Spleen (tissue), 11 donors: Measurements from ENCODE around the gene CAPN10. TPM values are rescaled to one million over a fixed set of nuclear protein-coding genes. Genes with fewer than 3 reads are reported as not detected.
"Not testable (repeated sequence)": the region's sequence is repeated elsewhere in the genome, so short reads cannot be mapped to it uniquely, and the experiment has no call there.

ENCODE experiments used
- DNase-seq: peaks from one replicate; pipeline ENCODE4 v3.0.0-alpha.2; 2020
- H3K27ac ChIP-seq, 8 donors: fragments of 200-600 bp; sonication (generic) in 7 of 8; 1 replicate in 4 of 8; 2 replicates in 4 of 8; pipeline versions ENCODE4 v1.5.0 to v1.8.0; 2016 to 2021; ENCODE audit warnings: inconsistent platforms in 4 of 8, mild to moderate bottlenecking in 4 of 8, moderate library complexity in 1 of 8
- H3K27me3 ChIP-seq, 7 donors: fragments of 200-600 bp; sonication (generic) in 6 of 7; replicated peaks in 1 of 7; 1 replicate in 4 of 7; 2 replicates in 3 of 7; pipeline versions ENCODE4 v1.5.0 to v1.8.0; 2016 to 2021; ENCODE audit warnings: inconsistent platforms in 3 of 7, mild to moderate bottlenecking in 1 of 7
- H3K36me3 ChIP-seq, 6 donors: fragments of 200-600 bp; sonication (generic) in 5 of 6; 1 replicate in 4 of 6; 2 replicates in 2 of 6; pipeline versions ENCODE4 v1.5.0 to v1.8.0; 2016 to 2021; ENCODE audit warnings: inconsistent platforms in 2 of 6
- H3K4me1 ChIP-seq, 6 donors: fragments of 200-600 bp; sonication (generic) in 5 of 6; 1 replicate in 3 of 6; 2 replicates in 3 of 6; pipeline versions ENCODE4 v1.5.0 to v1.8.0; 2016 to 2021; ENCODE audit warnings: inconsistent platforms in 3 of 6
- H3K4me3 ChIP-seq, 8 donors: fragments of 200-600 bp; sonication (generic) in 7 of 8; 1 replicate in 4 of 8; 2 replicates in 4 of 8; pipeline versions ENCODE4 v1.5.0 to v1.8.0; 2016 to 2021; ENCODE audit warnings: inconsistent platforms in 4 of 8, mild to moderate bottlenecking in 4 of 8, moderate library complexity in 2 of 8
- H3K9me3 ChIP-seq, 8 donors: fragments of 200-600 bp; sonication (generic) in 7 of 8; 1 replicate in 4 of 8; 2 replicates in 4 of 8; pipeline versions ENCODE4 v1.5.0 to v1.8.0; 2016 to 2021; ENCODE audit warnings: inconsistent platforms in 4 of 8
- CTCF ChIP-seq, 11 experiments: fragments of 200-600 bp in 7 of 11; fragments of 450-650 bp in 4 of 11; sonication (generic) in 4 of 11; IDR thresholded peaks in 8 of 11; conservative IDR thresholded peaks in 3 of 11; 1 replicate in 7 of 11; 2 replicates in 4 of 11; pipeline versions ENCODE4 v1.4.0 to v1.8.0; 2016 to 2021; ENCODE audit warnings: antibody characterized with exemption in 11 of 11, inconsistent platforms in 4 of 11, mild to moderate bottlenecking in 1 of 11
- POLR2A ChIP-seq, 3 donors: fragments of 450-650 bp; IDR thresholded peaks; one replicate each; pipeline ENCODE4 v1.5.1; 2017; ENCODE audit warnings: antibody characterized with exemption in 3 of 3, mild to moderate bottlenecking in 1 of 3
- POLR2AphosphoS5 ChIP-seq, 3 donors: sonication (generic); formaldehyde crosslinking; IDR thresholded peaks; one replicate each; pipeline ENCODE4 v1.5.1; 2017; ENCODE audit warnings: antibody characterized with exemption in 3 of 3
- WGBS, 5 donors: extraction: QIAGEN DNeasy Blood & Tissue Kit in 3 of 5; methylation state at CpG; one replicate each; pipeline versions ENCODE4 v1.1.5 to v1.1.7; 2013 to 2018; 5-methylcytosine and 5-hydroxymethylcytosine counted together
- intact Hi-C: fragments of 100-400 bp; cut with DNase I; formaldehyde crosslinking; loops from one replicate; pipeline ENCODE4 v1.15.0; 2023; ENCODE audit warnings: low total_unique reads
- polyA plus RNA-seq, 3 donors: library from polyadenylated mRNA; stranded (reverse); fragments of 200-250 nt; gene quantifications; one replicate each; pipeline ENCODE4 v1.2.1, GENCODE V29; 2013
- total RNA-seq, 7 donors: library from RNA; depleted of rRNA in 3 of 7; stranded (reverse); fragments of >200 nt in 3 of 7; fragmentation: NEBNext Ultra II Directional in 4 of 7; extraction: Animal tissue kit (Norgen Biotek cat#: 25700) in 4 of 7; gene quantifications; one replicate each; pipeline versions ENCODE4 v1.1.0 to v1.2.1, GENCODE V29; 2016 to 2021
- donor health status: healthy with polysubstance abuse.
- donor health status: DM: no; HTN: no; CAD: no; lungs with moderate emphysema.
- donor health status: DM: no; HTN: no; CAD: no.
- donor health status: Bipolar disorder and iron deficiency.
- donor health status: healthy.
- donor health status: DM: no; HTN: no; CAD: no.
- donor health status: DM: yes; HTN: yes; CAD: no.

CAPN10 gene
- total and polyA plus RNA-seq, 10 donors, result 34.7 to 83.1 (median 60.5) TPM

GRCh38 chr2:240614391-240614790 is 27.9 kb downstream of the CAPN10 start:
- DNase-seq, result peak; percentile 48
- Histone ChIP-seq H3K36me3 (peaks cover 0 to 28% (median 0%) of the 10 kb centered on the region in 6 donors), H3K9me3 (peaks cover 0 to 15% (median 10%) of the 10 kb centered on the region in 8 donors), H3K4me1 (peaks cover 0 to 23% (median 12%) of the 10 kb centered on the region in 6 donors), H3K27me3 (no peaks in the 10 kb centered on the region), H3K4me3 (no peak overlapping the region), H3K27ac (no peak overlapping the region)
- intact Hi-C loops, result no loop called here
- TF ChIP-seq POLR2AphosphoS5 (IDR thresholded peaks at IDR 0.05) (no peak), POLR2A (IDR thresholded peaks at IDR 0.05) (no peak), CTCF (IDR thresholded peaks at IDR 0.05 in 8 of 11, conservative IDR thresholded peaks at IDR 0.05 in 3 of 11) (no peak)
- WGBS, 5 donors, result 96 to 98% (median 96%) methylated on average over 9 of the region's 9 CpGs

GRCh38 chr2:240615396-240615795 is 28.9 kb downstream of the CAPN10 start:
- Histone ChIP-seq H3K4me3 (no peak overlapping the region), H3K9me3 (peaks cover 0 to 15% (median 10%) of the 10 kb centered on the region in 8 donors), H3K36me3 (peaks cover 0 to 34% (median 0%) of the 10 kb centered on the region in 6 donors), H3K4me1 (peaks cover 0 to 33% (median 21%) of the 10 kb centered on the region in 6 donors), H3K27ac (no peak overlapping the region), H3K27me3 (no peaks in the 10 kb centered on the region)
- intact Hi-C loops, result no loop called here
- DNase-seq, result no peak
- TF ChIP-seq POLR2AphosphoS5 (IDR thresholded peaks at IDR 0.05) (no peak), CTCF (IDR thresholded peaks at IDR 0.05 in 8 of 11, conservative IDR thresholded peaks at IDR 0.05 in 3 of 11) (no peak), POLR2A (IDR thresholded peaks at IDR 0.05) (no peak)
- WGBS, 5 donors, result 75 to 93% (median 83%) methylated on average over 2 of the region's 2 CpGs

- DNase-seq, result peak; percentile 69
- WGBS, 5 donors, result 84 to 91% (median 87%) methylated on average over 19 to 20 of the region's 20 CpGs
These were observed 29.4 kb downstream of the CAPN10 start for GRCh38 chr2:240615820-240616547.

GRCh38 chr2:240616860-240617666 is 30.5 kb downstream of the CAPN10 start:
- DNase-seq, H3K27ac ChIP-seq, intact Hi-C loops, H3K27me3 ChIP-seq, H3K4me3 ChIP-seq: not testable (repeated sequence)
- WGBS, 5 donors, result 76 to 100% (median 84%) methylated on average over 2 to 5 of the region's 5 CpGs
- Histone ChIP-seq H3K9me3 (peaks cover 0 to 15% (median 10%) of the 10 kb centered on the region in 8 donors), H3K4me1 (peaks cover under 1 to 42% (median 37%) of the 10 kb centered on the region in 6 donors), H3K36me3 (peaks cover 0 to 28% (median 0%) of the 10 kb centered on the region in 6 donors)

More at GRCh38 chr2:240615820-240616547, 29.4 kb downstream of the CAPN10 start:
- TF ChIP-seq POLR2AphosphoS5 (IDR thresholded peaks at IDR 0.05) (no peak), POLR2A (IDR thresholded peaks at IDR 0.05) (no peak), CTCF (IDR thresholded peaks at IDR 0.05 in 8 of 11, conservative IDR thresholded peaks at IDR 0.05 in 3 of 11) (no peak)
- Histone ChIP-seq H3K4me3 (no peak overlapping the region), H3K4me1 (peaks cover 0 to 39% (median 27%) of the 10 kb centered on the region in 6 donors), H3K9me3 (peaks cover 0 to 15% (median 10%) of the 10 kb centered on the region in 8 donors), H3K27me3 (no peaks in the 10 kb centered on the region), H3K36me3 (peaks cover 0 to 28% (median 0%) of the 10 kb centered on the region in 6 donors), H3K27ac (no peak overlapping the region)
- intact Hi-C loops, result no loop called here
